Measurements from ENCODE around the gene DST.

Gene DST

DNA sequence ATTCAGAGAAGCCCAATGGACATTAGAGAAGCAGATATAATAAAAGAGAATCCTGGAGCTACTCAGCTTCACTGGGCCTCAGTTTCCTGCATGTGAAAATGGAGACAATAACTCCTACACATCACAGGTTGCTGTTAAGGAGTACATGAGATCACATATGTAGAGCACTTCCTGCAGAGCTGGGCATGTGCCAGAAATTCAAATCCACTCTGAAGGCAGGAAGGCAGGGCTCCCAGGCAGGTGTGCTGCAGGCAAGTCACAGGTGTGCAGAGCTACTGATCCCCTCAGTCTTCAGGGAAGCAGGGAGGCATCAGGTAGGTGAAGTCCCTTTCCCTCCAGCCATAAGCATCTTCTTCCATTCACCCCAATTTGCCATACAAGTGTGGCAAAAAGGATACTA, 48.0 kb downstream of the DST start:
- H3K27ac ChIP-seq: no peak overlapping the region
- CTCF ChIA-PET: interaction anchor here (1.0 to 2.0 kb wide), 9 partner anchors 24 to 281 kb away, joined by 3 to 10 read pairs (median 5); no protein-coding TSS in a partner anchor
- POLR2A ChIA-PET (ENCODE audit: low non-redundant PET): no interaction called here
- DNase-seq (ENCODE audit: low spot score): no peak
- TF ChIP-seq, protein P1, sequence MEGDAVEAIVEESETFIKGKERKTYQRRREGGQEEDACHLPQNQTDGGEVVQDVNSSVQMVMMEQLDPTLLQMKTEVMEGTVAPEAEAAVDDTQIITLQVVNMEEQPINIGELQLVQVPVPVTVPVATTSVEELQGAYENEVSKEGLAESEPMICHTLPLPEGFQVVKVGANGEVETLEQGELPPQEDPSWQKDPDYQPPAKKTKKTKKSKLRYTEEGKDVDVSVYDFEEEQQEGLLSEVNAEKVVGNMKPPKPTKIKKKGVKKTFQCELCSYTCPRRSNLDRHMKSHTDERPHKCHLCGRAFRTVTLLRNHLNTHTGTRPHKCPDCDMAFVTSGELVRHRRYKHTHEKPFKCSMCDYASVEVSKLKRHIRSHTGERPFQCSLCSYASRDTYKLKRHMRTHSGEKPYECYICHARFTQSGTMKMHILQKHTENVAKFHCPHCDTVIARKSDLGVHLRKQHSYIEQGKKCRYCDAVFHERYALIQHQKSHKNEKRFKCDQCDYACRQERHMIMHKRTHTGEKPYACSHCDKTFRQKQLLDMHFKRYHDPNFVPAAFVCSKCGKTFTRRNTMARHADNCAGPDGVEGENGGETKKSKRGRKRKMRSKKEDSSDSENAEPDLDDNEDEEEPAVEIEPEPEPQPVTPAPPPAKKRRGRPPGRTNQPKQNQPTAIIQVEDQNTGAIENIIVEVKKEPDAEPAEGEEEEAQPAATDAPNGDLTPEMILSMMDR (conservative IDR thresholded peaks at IDR 0.05; ENCODE audit: low read depth): no peak

DNA sequence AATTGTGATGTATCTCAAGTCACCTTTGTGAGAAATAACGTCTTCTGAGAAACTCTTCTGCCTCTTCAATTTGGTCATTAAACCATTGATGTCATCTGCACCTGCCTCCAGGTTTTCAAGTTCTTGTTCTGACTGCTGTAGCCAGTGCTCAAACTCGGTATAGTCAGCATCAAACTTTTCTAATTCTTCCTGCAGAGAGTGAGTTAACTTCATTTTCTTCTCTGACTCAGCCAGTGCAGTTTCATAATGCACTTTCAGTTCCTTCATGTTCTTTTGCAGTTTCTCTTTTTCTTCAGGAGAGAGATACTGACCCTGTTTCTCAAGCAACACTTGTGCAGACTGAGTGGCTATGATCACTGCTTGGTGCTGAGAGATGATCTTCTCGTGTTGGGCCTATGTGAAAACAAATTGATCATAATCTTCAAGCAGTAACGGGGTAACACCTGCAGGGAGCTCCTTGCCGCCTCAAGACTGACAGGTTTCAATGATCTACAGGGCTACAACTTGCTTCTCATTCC, 48.8 kb downstream of the DST start:
- POLR2A ChIA-PET (ENCODE audit: low non-redundant PET): no interaction called here
- no peak for DNase-seq (ENCODE audit: low spot score)
- CTCF ChIA-PET: interaction anchor here (0.9 to 2.4 kb wide), 4 partner anchors 13 to 279 kb away, joined by 6 to 16 read pairs (median 9); no protein-coding TSS in a partner anchor
- TF ChIP-seq, protein P1 (conservative IDR thresholded peaks at IDR 0.05; ENCODE audit: low read depth): no peak
- H3K27ac ChIP-seq: no peak overlapping the region

DNA sequence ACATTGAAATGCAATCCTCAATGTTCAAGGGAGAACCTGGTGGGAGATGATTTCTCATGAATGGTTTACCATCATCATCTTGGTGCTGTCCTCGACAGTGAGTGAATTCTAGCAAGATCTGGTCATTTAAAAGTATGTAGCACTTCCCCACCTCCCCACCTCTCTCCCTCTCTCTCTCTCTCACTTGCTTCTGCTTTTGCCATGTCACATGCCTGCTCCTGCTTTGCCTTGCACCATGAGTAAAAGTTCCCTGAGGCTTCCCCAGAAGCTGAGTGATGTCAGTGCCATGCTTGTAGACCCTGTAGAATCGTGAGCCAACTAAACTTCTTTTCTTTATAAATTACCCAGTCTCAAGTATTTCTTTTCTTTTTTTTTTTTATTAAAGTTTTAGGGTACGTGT, 60.5 kb downstream of the DST start:
- DNase-seq (ENCODE audit: low spot score): no peak
- H3K27ac ChIP-seq: no peak overlapping the region
- TF ChIP-seq, protein P1 (conservative IDR thresholded peaks at IDR 0.05; ENCODE audit: low read depth): no peak
- ChIA-PET POLR2A (ENCODE audit: low non-redundant PET) (no interaction called here), CTCF (no interaction called here)

DNA sequence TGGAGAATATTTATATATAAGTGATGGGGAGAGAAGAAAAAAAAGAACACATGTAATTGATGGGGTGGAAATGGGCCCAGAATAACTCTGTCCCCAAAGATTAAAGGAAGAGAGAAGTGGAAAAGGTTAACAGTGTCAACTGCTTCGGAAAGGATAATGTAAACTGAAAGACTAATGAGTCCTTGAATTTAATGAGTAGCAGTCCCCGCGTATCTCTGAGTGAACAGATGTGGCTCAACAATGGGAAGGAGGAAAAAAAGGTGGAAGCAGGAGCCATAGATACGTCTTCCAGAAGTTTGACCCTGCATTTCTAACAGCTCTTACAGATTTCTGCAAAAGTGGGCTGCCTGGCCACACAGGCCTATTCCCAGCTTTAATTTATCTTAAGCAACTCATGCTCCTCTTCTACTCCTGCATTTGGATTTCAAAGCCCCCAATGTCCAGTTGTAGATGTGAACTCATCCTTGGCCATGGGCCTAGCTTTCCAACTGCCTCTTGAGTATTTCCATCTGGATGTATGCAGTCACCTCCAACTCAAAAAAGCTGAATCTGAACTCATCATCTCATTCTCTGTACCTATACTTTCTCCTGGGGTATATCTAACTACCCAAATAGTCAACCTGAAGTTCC, 61.3 kb downstream of the DST start:
- TF ChIP-seq, protein P1 (conservative IDR thresholded peaks at IDR 0.05; ENCODE audit: low read depth): no peak
- ChIA-PET POLR2A (ENCODE audit: low non-redundant PET) (no interaction called here), CTCF (interaction anchor here (1.4 kb wide), 1 partner anchor 12 kb away, joined by 8 read pairs; no protein-coding TSS in a partner anchor)
- no peak overlapping the region for H3K27ac ChIP-seq
- DNase-seq (ENCODE audit: low spot score): no peak

DNA sequence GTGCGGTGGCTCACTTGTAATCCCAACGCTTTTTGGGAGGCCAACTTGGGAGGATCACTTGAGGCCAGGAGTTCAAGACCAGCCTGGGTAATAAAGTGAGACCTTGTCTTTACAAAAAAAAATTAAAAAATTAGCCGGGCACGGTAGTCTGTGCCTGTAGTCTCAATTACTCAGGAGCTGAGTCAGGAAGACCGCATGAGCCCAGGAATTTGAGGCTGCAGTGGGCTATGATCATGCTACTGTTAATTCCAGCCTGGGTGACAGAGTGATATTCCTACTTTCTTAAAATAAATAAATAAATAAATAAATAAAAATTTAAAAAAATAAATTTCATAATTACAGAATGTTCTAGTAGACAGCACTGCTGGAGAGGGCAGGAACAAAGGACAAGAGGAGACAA, 62.4 kb downstream of the DST start:
- DNase-seq (ENCODE audit: low spot score): no peak
- ChIA-PET CTCF (interaction anchor here (0.6 to 1.6 kb wide), 2 partner anchors 10 to 81 kb away, joined by 3 to 4 read pairs; no protein-coding TSS in a partner anchor), POLR2A (ENCODE audit: low non-redundant PET) (interaction anchor here (0.6 kb wide), 1 partner anchor 38 kb away, joined by 7 read pairs; no protein-coding TSS in a partner anchor)
- TF ChIP-seq, protein P1 (conservative IDR thresholded peaks at IDR 0.05; ENCODE audit: low read depth): no peak
- no peak overlapping the region for H3K27ac ChIP-seq

DNA sequence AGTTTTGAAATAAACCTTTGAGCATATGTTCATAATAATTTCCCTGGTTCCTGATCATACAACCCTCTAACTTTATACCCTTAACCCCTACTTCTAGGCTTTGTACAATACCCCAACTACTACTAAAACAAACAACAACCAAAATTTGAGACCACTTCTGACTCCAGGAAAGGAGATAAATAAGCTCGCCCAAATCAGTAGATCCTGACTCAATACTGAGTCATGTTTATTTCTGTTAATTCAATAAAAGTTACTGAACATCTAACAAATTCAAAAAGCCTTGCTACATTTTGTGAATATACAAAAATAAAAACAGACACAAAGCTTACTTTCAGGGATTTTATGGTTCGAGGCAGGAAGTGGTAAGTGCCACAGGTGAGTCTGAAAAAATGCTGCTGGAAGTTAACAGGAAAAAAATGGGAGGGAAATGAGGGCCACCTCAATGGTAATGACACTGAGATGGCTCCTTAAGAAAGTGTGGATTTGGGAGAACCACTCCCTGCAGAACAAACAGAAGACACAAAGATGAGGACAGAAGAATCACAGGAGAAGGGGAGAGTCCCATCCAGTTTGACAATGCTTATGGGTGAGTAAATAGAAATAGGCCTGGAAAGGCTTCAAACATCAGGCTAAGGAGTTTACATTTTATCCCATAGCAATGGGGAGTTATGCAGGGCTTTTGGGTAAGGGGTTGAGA, 63.4 kb downstream of the DST start:
- TF ChIP-seq, protein P1 (conservative IDR thresholded peaks at IDR 0.05; ENCODE audit: low read depth): no peak
- DNase-seq (ENCODE audit: low spot score): no peak
- ChIA-PET POLR2A (ENCODE audit: low non-redundant PET) (no interaction called here), CTCF (interaction anchor here (1.6 kb wide), 1 partner anchor 9 kb away, joined by 4 read pairs; no protein-coding TSS in a partner anchor)
- H3K27ac ChIP-seq: no peak overlapping the region
